ENCODE results near the gene GPC6. TPM values are rescaled to one million over a fixed set of nuclear protein-coding genes. Genes with fewer than 3 reads are reported as not detected.

GPC6 gene
- total and polyA plus RNA-seq, 2 experiments from 2014 or later = 14.4 to 20.8 TPM

DNA sequence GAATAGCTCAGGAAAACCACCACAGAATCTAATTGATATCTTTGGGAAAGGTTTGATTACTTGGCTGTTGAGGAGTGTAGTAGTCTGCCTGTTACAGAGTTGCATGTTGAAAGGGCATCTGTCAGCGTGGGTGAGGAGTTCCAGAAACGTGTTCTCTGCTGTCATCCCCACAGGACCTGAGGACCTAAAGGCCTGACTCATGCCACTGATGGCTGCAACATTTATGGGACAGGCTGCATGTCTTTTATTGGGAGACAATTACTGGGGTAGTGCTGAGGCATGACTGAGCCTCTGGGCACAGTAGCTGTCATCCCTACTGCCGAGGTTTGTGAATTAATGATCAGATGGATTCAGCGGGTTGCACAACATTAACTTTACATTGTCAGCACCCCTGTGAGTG lies 525.9 kb downstream of the GPC6 start:
- in situ Hi-C loops (cut with MboI) = no loop called here
- Histone ChIP-seq H2AFZ (no peak overlapping the region), H4K20me1 (ENCODE audit: insufficient read depth) (no peaks in the 10 kb centered on the region), H3K9me3 (ENCODE audit: low read depth) (no peaks in the 10 kb centered on the region), H3K79me2 (ENCODE audit: insufficient read depth) (no peaks in the 10 kb centered on the region), H3K4me1 (ENCODE audit: insufficient read depth) (0 out of 2 replicates have a peak, but pooled peaks cover 8% of the 10 kb centered on the region), H3K9me2 (ENCODE audit: insufficient read depth) (no peaks in the 10 kb centered on the region; the same call in 1 of the 2 replicates), H3K9ac (no peak overlapping the region), H3K27me3 (replicated peaks; ENCODE audit: insufficient read depth) (no peaks in the 10 kb centered on the region), H3F3A (ENCODE audit: insufficient read depth) (no peaks in the 10 kb centered on the region), H3K27ac (no peak overlapping the region), H3K4me3 (no peak overlapping the region), H3K36me3 (ENCODE audit: low read depth) (no peaks in the 10 kb centered on the region), H3K4me2 (ENCODE audit: unreplicated experiment) (peak overlapping the region; percentile 8)
- TF ChIP-seq EZH2phosphoT487 (IDR thresholded peaks at IDR 0.05; ENCODE audit: insufficient read depth, low read depth) (no peak), EZH2 (IDR thresholded peaks at IDR 0.05; ENCODE audit: insufficient read depth, poor library complexity, severe bottlenecking) (no peak)
- peak; percentile 42 for DNase-seq
- WGBS, 2 experiments (ENCODE audit: low coverage in 1 of 2, low lambda C conversion rate in 2 of 2, missing lambda C conversion rate in 2 of 2) = 45 to 54% methylated on average over 4 of the region's 4 CpGs

DNA sequence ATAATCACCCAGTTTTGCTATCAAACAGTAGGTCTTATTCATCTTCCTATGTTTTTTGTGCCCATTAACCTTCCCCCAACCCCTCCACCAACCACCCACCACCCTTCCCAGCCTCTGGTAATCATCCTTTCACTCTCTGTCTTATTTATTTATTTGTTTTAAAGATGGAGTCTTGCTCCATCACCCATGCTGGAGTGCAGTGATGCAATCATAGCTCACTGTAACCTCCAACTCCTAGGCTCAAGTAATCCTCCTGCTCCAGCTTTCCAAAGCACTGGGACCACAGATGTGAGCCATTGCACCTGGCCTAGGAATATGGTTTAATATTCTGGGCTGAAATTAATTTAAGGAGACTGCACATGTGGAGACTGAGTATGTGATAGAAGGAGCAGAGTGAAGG lies 527.0 kb downstream of the GPC6 start:
- Histone ChIP-seq H3K4me3 (no peak overlapping the region), H3K9me3 (ENCODE audit: low read depth) (no peaks in the 10 kb centered on the region), H3K36me3 (ENCODE audit: low read depth) (no peaks in the 10 kb centered on the region), H3K4me1 (ENCODE audit: insufficient read depth) (peaks cover 11% of the 10 kb centered on the region), H3K4me2 (ENCODE audit: unreplicated experiment) (no peak overlapping the region), H3K27ac (no peak overlapping the region), H2AFZ (no peak overlapping the region), H3K9ac (no peak overlapping the region), H3F3A (ENCODE audit: insufficient read depth) (no peaks in the 10 kb centered on the region), H3K9me2 (ENCODE audit: insufficient read depth) (no peaks in the 10 kb centered on the region), H3K79me2 (ENCODE audit: insufficient read depth) (no peaks in the 10 kb centered on the region), H4K20me1 (ENCODE audit: insufficient read depth) (no peaks in the 10 kb centered on the region), H3K27me3 (replicated peaks; ENCODE audit: insufficient read depth) (no peaks in the 10 kb centered on the region)
- in situ Hi-C loops (cut with MboI) = no loop called here
- no peak for DNase-seq
- TF ChIP-seq EZH2phosphoT487 (IDR thresholded peaks at IDR 0.05; ENCODE audit: insufficient read depth, low read depth) (no peak), EZH2 (IDR thresholded peaks at IDR 0.05; ENCODE audit: insufficient read depth, poor library complexity, severe bottlenecking) (no peak)

DNA sequence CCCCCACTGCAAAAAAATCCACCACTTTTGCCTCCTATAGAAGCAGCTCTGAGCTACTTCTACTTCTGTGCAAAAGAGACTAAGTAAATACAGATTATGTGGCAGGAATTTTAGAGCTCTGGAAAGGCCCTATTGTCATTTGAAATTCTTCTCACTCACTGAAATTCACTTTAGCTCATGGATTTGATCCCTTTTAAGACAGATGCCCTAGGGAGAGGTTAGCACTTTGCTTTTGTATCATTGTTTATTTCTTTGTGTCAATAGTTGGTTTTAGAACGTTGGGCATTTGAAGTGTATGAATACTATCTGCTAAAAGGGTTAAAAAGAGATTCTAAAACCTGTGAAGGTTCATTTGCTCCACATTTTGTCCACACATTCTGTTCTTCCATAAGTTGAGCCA lies 528.7 kb downstream of the GPC6 start:
- WGBS, 2 experiments (ENCODE audit: low coverage in 1 of 2, low lambda C conversion rate in 2 of 2, missing lambda C conversion rate in 2 of 2) = 44 to 59% methylated on average over 1 of the region's 1 CpG
- no peak for TF ChIP-seq EZH2phosphoT487 (IDR thresholded peaks at IDR 0.05; ENCODE audit: insufficient read depth, low read depth)
- H3K9ac ChIP-seq = no peak overlapping the region
- H2AFZ ChIP-seq = no peak overlapping the region
- no peak overlapping the region for H3K4me2 ChIP-seq (ENCODE audit: unreplicated experiment)
- no peaks in the 10 kb centered on the region for H3K9me3 ChIP-seq (ENCODE audit: low read depth)
- DNase-seq = no peak
- H3K9me2 ChIP-seq (ENCODE audit: insufficient read depth) = no peaks in the 10 kb centered on the region
- H3K36me3 ChIP-seq (ENCODE audit: low read depth) = no peaks in the 10 kb centered on the region
- H3F3A ChIP-seq (ENCODE audit: insufficient read depth) = no peaks in the 10 kb centered on the region
- H3K4me3 ChIP-seq = no peak overlapping the region
- no peak overlapping the region for H3K27ac ChIP-seq
- no peaks in the 10 kb centered on the region for H3K79me2 ChIP-seq (ENCODE audit: insufficient read depth)
- H4K20me1 ChIP-seq (ENCODE audit: insufficient read depth) = no peaks in the 10 kb centered on the region
- no peaks in the 10 kb centered on the region for H3K27me3 ChIP-seq (replicated peaks; ENCODE audit: insufficient read depth)
- in situ Hi-C loops (cut with MboI) = no loop called here
- peaks cover 15% of the 10 kb centered on the region for H3K4me1 ChIP-seq (ENCODE audit: insufficient read depth)

GRCh38 chr13:93758575-93758974 lies 532.0 kb downstream of the GPC6 start:
- Histone ChIP-seq H3K79me2 (ENCODE audit: insufficient read depth) (no peaks in the 10 kb centered on the region), H3K9ac (no peak overlapping the region), H3K36me3 (ENCODE audit: low read depth) (no peaks in the 10 kb centered on the region), H4K20me1 (ENCODE audit: insufficient read depth) (no peaks in the 10 kb centered on the region), H3K9me2 (ENCODE audit: insufficient read depth) (no peaks in the 10 kb centered on the region), H3K4me2 (ENCODE audit: unreplicated experiment) (peak overlapping the region; percentile 0), H3K27me3 (replicated peaks; ENCODE audit: insufficient read depth) (no peaks in the 10 kb centered on the region), H3K4me1 (ENCODE audit: insufficient read depth) (peaks cover 6% of the 10 kb centered on the region), H3K27ac (no peak overlapping the region), H3K9me3 (ENCODE audit: low read depth) (no peaks in the 10 kb centered on the region), H2AFZ (peak overlapping the region; percentile 46), H3F3A (ENCODE audit: insufficient read depth) (no peaks in the 10 kb centered on the region), H3K4me3 (no peak overlapping the region)
- in situ Hi-C loops (cut with MboI) = no loop called here
- peak; percentile 22 for DNase-seq
- 25 to 52% methylated on average over 1 of the region's 1 CpG for WGBS, 2 experiments (ENCODE audit: low coverage in 1 of 2, low lambda C conversion rate in 2 of 2, missing lambda C conversion rate in 2 of 2)
- TF ChIP-seq EZH2 (IDR thresholded peaks at IDR 0.05; ENCODE audit: insufficient read depth, poor library complexity, severe bottlenecking) = no peak
- TF ChIP-seq EZH2phosphoT487 (IDR thresholded peaks at IDR 0.05; ENCODE audit: insufficient read depth, low read depth) = no peak

Data from GM23248 (cell line).